Naive B cell (primary cell): Measurements from ENCODE around the gene HOXA5. TPM values are rescaled to one million over a fixed set of nuclear protein-coding genes. Genes with fewer than 3 reads are reported as not detected.

Experiments
- ATAC-seq, 2 donors: fragments of 150-1000 bp; cut with Tn5 transposase; 2 replicates each; pipeline ENCODE4 v1.10.0; 2021; ENCODE audit warnings: low read depth in 2 of 2, mild to moderate bottlenecking in 2 of 2, moderate library complexity in 2 of 2
- DNase-seq: peaks from one replicate; pipeline ENCODE4 v3.0.0; 2022
- H3K27ac Mint-ChIP-seq, 6 donors: one replicate each; pipeline ENCODE4 v1.8.0; 2020 to 2022; ENCODE audit warnings: mild to moderate bottlenecking in 6 of 6, mixed read lengths in 6 of 6, moderate library complexity in 5 of 6, inconsistent platforms in 2 of 6
- H3K27me3 Mint-ChIP-seq, 3 donors: one replicate each; pipeline ENCODE4 v1.8.0; 2021 to 2022; ENCODE audit warnings: mixed read lengths in 3 of 3, mild to moderate bottlenecking in 1 of 3
- H3K36me3 Mint-ChIP-seq, 2 donors: one replicate each; pipeline ENCODE4 v1.8.0; 2020 to 2022; ENCODE audit warnings: mixed read lengths in 2 of 2, inconsistent platforms in 1 of 2, mild to moderate bottlenecking in 1 of 2
- H3K4me1 Mint-ChIP-seq, 3 donors: one replicate each; pipeline ENCODE4 v1.8.0; 2020 to 2022; ENCODE audit warnings: mixed read lengths in 3 of 3, inconsistent platforms in 1 of 3, mild to moderate bottlenecking in 1 of 3, moderate library complexity in 1 of 3
- H3K4me3 Mint-ChIP-seq, 8 donors: one replicate each; pipeline ENCODE4 v1.8.0; 2020 to 2022; ENCODE audit warnings: mild to moderate bottlenecking in 8 of 8, mixed read lengths in 8 of 8, moderate library complexity in 8 of 8, inconsistent platforms in 2 of 8
- H3K9me3 Mint-ChIP-seq, 7 donors: one replicate each; pipeline ENCODE4 v1.8.0; 2020 to 2022; ENCODE audit warnings: mixed read lengths in 7 of 7, mild to moderate bottlenecking in 5 of 7, inconsistent platforms in 2 of 7, moderate library complexity in 1 of 7
- polyA plus RNA-seq, 6 donors: library from polyadenylated mRNA; unstranded; fragments of 300-500 nt; fragmentation: Illumina TruSeq; gene quantifications; one replicate each; pipeline ENCODE4 v1.2.3, GENCODE V29; 2021; ENCODE audit warnings: low read depth in 6 of 6

Gene HOXA5
- polyA plus RNA-seq, 6 donors from 2014 or later: not detected

DNA sequence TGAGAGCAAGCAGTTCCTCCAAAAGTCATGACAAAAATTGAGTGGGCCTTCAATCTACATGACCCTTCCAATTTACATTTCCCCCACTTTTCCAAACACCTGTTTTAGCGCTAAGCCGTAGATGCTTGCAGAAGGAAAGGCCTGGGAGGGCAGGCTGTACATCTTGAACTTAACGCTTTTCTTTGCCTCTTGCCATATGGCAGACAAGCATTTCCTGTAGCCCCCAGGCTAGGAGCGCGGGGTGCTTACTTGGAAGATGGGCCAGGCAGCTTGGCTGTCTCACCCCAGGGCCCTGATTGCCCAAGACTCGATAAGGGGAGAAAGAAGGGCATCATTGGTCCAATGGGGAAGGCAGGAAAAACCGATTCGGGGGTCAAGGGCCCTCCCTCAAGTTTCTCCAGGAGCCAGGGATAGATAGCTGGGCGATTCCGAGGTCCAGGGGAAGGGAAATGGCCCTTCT lies 28.9 kb upstream of the HOXA5 start:
- no peak for ATAC-seq
- Mint-ChIP-seq H3K27me3 (peaks cover 46 to 83% (median 59%) of the 10 kb centered on the region in 3 donors), H3K4me3 (peak overlapping the region; percentile 57 to 83 (median 76)), H3K36me3 (peaks cover 0 to 19% of the 10 kb centered on the region in 2 donors), H3K9me3 (peaks cover 2 to 28% (median 5%) of the 10 kb centered on the region in 7 donors), H3K4me1 (peaks cover 20 to 24% (median 23%) of the 10 kb centered on the region in 3 donors), H3K27ac (peak overlapping the region in 4 of 6 donors; percentile 9 to 97 (median 89))
- DNase-seq: no peak

DNA sequence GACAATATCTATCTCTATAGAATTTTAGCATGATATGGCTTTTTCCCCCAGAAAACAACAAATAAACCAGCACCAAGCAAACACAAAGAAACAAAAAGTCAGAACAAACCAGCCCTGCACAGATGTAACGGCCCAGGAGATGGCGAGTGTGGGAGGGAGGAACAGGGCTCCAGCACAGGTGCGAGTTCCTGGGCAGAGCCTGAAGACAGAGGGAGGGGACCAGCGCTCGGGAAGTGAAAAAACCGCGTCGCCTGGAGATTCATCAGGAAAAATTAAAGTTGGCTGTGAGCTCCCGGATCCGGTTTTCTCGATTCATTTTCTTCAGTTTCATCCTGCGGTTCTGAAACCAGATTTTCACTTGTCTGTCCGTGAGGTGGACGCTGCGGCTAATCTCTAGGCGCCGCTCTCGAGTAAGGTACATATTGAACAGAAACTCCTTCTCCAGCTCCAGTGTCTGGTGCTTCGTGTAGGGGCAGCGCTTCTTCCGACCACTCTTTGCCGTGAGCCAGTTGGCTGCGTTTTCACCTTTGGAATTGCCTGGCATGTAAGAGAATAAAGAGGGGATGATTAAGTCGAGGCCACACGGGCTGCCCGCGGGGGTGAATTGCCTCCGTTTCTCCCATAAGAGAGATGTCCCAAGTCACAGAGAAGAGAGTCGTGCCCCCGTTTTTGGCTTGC lies 28.3 kb upstream of the HOXA5 start:
- H3K27ac Mint-ChIP-seq: peak overlapping the region in 4 of 6 donors; percentile 9 to 97 (median 89)

DNA sequence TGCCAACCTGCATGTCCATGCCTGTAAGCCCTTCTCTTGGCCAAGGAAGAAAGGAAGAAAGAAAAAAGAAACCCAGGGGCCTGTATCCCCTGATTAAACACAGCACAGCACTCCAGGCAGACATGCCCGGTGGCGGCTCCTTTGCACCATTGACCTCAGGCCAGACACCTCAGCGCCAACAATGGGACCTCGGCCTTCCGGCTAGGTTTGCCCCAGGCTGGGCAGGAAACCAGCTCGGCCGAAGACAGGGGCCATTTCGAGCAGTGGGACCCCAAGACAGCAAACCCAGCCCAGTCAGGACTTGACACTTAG lies 27.8 kb upstream of the HOXA5 start:
- H3K36me3 Mint-ChIP-seq: peaks cover 0 to 24% of the 10 kb centered on the region in 2 donors
- ATAC-seq (no peak), DNase-seq (no peak)
- peak overlapping the region in 3 of 8 donors; percentile 58 to 83 (median 77) for H3K4me3 Mint-ChIP-seq
- peaks cover 5 to 28% (median 7%) of the 10 kb centered on the region in 7 donors for H3K9me3 Mint-ChIP-seq
- peaks cover 36 to 79% (median 60%) of the 10 kb centered on the region in 3 donors for H3K27me3 Mint-ChIP-seq
- peak overlapping the region in 4 of 6 donors; percentile 3 to 97 (median 89) for H3K27ac Mint-ChIP-seq
- H3K4me1 Mint-ChIP-seq: peaks cover 24 to 29% (median 24%) of the 10 kb centered on the region in 3 donors

More for the DNA sequence above, 28.3 kb upstream of the HOXA5 start:
- Mint-ChIP-seq H3K9me3 (peaks cover 5 to 28% (median 7%) of the 10 kb centered on the region in 7 donors), H3K36me3 (peaks cover 0 to 24% of the 10 kb centered on the region in 2 donors), H3K4me3 (peak overlapping the region; percentile 57 to 83 (median 73)), H3K27me3 (peaks cover 40 to 83% (median 62%) of the 10 kb centered on the region in 3 donors), H3K4me1 (peaks cover 24 to 29% (median 24%) of the 10 kb centered on the region in 3 donors)
- ATAC-seq: no peak
- DNase-seq: no peak

DNA sequence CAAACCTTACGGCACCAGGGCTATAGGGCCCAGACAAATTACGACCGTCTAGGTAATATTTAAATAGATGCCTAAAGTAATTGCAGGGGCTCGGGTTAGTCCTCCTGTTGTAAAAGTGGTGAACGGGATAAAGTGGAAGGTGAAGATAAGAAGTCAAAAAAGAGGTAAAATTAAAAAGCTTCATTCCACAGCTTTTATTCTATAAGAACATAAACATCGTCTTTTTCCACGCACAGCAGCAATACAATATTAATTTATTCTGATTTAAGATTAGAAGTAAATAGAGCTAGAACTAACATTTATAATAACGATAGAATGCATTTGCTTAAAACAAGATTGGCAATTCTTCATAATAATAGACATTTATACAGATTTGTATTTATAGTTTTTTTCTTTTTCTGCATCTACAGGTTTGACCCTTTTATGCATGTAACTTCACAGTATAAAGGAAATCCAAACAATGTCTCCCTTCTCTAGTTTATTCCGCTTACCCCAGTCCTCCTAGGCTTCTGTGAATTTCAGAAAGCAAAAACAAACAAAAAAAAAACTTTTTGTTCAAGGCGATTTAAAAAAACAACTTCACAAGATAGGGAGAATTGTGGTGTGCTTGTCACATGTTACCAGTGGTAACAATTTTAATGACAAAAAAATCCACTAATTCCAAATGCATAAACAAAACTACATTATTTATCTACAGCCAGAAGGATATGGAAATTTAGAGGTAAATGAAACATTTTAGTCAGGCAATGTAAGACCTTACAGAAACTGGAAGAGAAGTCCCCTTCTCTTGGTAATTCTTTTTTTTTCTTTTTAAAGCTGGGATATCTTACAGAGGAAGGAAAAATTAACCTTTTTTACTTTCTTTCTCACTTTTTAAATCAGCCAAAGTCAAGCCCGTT lies 27.2 kb upstream of the HOXA5 start:
- Mint-ChIP-seq H3K4me1 (peaks cover 24 to 29% (median 24%) of the 10 kb centered on the region in 3 donors), H3K9me3 (peaks cover 5 to 28% (median 7%) of the 10 kb centered on the region in 7 donors), H3K4me3 (peak overlapping the region in 2 of 8 donors; percentile 68 to 83), H3K27ac (peak overlapping the region in 5 of 6 donors; percentile 54 to 96 (median 76)), H3K27me3 (peaks cover 30 to 76% (median 54%) of the 10 kb centered on the region in 3 donors), H3K36me3 (peaks cover 2 to 24% of the 10 kb centered on the region in 2 donors)
- no peak for ATAC-seq
- DNase-seq: no peak

DNA sequence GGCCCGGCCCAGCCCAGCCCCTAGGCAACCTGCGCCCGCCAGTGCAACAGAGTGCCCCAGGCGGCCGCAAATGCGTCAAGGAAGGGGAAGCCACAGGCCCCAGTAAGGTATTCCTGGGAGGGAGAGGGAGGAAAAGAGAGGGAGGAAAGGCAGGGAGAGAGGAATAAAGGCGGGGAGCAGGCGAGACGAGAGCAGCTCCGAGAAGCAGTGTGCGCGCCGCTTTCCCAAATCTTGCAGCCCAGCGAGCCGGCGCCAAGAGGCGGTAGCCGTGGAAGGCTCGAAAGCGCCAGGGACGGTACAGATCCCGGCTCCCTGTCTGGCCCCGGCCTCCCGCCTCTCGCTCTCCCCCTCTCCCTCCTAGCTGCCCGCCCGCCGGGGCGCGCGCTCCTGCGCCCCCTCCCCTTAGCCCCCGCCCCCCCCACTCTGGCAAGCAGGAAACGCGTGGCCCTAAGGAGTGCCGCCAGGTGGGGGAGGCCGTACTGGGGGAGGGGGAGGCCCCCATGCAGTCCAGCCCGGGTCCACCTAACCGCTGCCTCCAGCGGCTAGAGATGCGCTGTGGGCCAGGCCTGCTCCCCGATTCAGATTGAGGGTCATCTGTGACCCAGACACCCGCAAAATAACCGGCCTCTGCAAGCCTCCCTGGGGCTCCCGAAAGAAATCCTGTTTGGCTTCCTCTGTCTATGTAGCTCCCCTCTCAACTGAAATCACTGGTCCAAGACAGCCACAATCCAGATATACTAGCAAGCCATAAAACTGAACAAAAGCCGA lies 26.4 kb upstream of the HOXA5 start:
- Mint-ChIP-seq H3K4me3 (peak overlapping the region in 2 of 8 donors; percentile 68 to 83), H3K9me3 (peaks cover 5 to 28% (median 7%) of the 10 kb centered on the region in 7 donors), H3K27me3 (peaks cover 27 to 71% (median 45%) of the 10 kb centered on the region in 3 donors), H3K27ac (peak overlapping the region in 5 of 6 donors; percentile 31 to 91 (median 66)), H3K36me3 (peaks cover 4 to 24% of the 10 kb centered on the region in 2 donors), H3K4me1 (peaks cover 22 to 27% (median 24%) of the 10 kb centered on the region in 3 donors)
- no peak for ATAC-seq
- no peak for DNase-seq

DNA sequence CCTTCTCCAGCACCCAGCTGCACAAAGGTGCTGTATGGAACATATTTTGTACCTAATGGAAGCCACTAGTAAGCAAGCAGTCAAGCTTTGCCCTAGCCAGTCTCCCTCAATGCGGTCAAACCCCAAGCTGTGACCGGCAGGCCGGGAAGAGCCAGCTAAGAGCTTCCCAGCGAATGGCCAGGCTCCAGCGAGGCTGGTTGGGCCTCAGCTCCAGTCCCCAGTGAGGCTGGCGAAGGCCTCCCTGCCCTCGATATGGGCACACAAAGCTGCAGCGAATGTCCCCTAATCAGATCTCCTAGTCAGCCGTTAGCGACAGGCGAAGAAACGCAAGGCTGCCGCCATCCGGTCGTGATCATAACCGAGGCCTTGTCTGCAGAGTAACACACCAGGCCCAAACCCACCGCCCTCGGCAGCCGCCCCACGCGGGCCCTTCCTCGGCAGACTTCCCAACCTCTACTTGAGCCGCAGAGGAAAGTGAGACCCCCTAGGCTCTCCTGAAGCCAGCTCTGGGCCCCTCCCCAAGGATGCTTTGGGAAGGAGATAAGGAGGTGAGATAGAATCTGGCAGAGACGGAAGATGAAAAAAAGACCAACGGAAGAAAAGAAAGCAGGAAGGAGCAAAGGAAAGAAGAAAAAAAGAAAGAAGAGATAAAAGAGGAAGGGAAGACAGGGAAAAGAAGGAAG lies 24.9 kb upstream of the HOXA5 start:
- H3K9me3 Mint-ChIP-seq: peaks cover 5 to 34% (median 7%) of the 10 kb centered on the region in 7 donors
- peaks cover 32 to 71% (median 54%) of the 10 kb centered on the region in 3 donors for H3K27me3 Mint-ChIP-seq
- H3K27ac Mint-ChIP-seq: peak overlapping the region in 5 of 6 donors; percentile 19 to 97 (median 90)
- H3K36me3 Mint-ChIP-seq: peaks cover 4 to 24% of the 10 kb centered on the region in 2 donors
- H3K4me3 Mint-ChIP-seq: peak overlapping the region; percentile 1 to 87 (median 68)
- DNase-seq (no peak), ATAC-seq (no peak)
- peaks cover 28 to 32% (median 30%) of the 10 kb centered on the region in 3 donors for H3K4me1 Mint-ChIP-seq

DNA sequence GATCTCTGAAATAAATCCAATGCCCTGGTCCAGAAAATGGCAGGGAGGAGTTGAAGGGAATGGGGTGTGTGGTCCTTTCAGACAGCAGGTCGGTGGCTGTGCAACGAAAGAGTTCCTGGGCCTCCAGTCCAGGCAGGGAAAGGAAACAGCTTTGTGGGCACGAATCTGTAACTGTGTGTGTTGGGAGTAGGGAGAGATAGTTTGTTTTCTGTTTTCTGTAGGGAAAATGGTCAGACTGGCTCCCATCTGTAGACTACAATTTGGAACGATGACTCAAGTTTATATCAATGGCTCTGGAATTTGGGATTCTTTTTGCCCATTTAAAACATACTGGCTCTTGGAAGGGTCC lies 24.4 kb upstream of the HOXA5 start:
- ATAC-seq (no peak), DNase-seq (no peak)
- peaks cover 4 to 24% of the 10 kb centered on the region in 2 donors for H3K36me3 Mint-ChIP-seq
- H3K4me1 Mint-ChIP-seq: peaks cover 28 to 32% (median 30%) of the 10 kb centered on the region in 3 donors
- peaks cover 36 to 77% (median 59%) of the 10 kb centered on the region in 3 donors for H3K27me3 Mint-ChIP-seq
- peak overlapping the region in 5 of 6 donors; percentile 27 to 97 (median 89) for H3K27ac Mint-ChIP-seq
- peak overlapping the region in 3 of 8 donors; percentile 60 to 87 (median 76) for H3K4me3 Mint-ChIP-seq
- H3K9me3 Mint-ChIP-seq: peaks cover 5 to 34% (median 7%) of the 10 kb centered on the region in 7 donors

DNA sequence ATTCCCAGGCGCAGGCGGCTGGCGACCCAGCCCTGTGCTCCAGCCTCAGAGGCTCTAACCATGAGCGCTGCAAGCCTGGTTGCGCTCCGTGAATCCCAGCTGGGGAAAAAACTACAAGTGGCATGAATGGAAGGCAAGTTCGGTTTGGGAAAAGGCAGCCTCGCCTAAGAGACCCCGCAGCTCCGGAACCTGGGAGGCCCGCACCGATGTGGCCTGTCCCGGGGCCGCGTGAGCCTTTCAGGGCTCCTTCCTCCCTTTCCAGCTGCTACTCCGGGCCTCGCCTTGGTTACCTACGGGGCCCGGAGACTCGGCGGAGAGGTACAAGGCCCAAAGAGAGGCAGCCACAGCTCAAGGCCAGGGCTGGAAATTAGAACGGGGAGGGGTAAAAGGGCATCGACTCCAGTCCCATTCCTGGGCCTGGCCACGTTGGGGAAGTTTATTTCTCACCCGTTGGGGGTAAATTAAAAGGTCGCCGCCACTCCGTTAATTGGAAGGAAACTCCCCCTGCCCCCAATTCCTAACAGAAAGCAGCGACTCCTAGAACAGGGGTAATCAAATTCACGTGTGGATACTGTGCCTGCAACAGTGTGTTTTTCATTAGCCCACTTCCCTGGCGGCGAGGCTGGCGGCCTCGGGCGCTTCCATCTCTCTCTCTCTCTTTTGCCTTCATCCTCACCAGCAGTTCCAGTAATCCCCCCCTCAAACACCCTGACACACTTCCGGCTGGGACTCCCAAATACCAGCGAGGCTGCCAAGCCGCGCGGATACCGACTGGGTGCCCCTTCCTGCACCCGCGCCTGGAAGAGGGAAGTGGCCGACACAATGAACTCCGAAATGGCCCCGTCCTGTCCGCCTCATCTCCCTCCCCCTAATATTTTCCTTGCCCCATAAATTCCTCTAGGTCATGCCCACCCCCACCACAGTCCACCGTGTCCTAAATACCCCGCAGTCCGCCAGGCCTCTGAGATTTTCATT lies 23.3 kb upstream of the HOXA5 start:
- peaks cover 4 to 17% of the 10 kb centered on the region in 2 donors for H3K36me3 Mint-ChIP-seq
- no peak for ATAC-seq
- H3K4me1 Mint-ChIP-seq: peaks cover 21 to 24% (median 23%) of the 10 kb centered on the region in 3 donors
- H3K27ac Mint-ChIP-seq: peak overlapping the region in 4 of 6 donors; percentile 64 to 98 (median 93)
- peak overlapping the region in 6 of 8 donors; percentile 16 to 87 (median 60) for H3K4me3 Mint-ChIP-seq
- H3K27me3 Mint-ChIP-seq: peaks cover 33 to 76% (median 57%) of the 10 kb centered on the region in 3 donors
- H3K9me3 Mint-ChIP-seq: peaks cover 0 to 28% (median 5%) of the 10 kb centered on the region in 7 donors
- no peak for DNase-seq

DNA sequence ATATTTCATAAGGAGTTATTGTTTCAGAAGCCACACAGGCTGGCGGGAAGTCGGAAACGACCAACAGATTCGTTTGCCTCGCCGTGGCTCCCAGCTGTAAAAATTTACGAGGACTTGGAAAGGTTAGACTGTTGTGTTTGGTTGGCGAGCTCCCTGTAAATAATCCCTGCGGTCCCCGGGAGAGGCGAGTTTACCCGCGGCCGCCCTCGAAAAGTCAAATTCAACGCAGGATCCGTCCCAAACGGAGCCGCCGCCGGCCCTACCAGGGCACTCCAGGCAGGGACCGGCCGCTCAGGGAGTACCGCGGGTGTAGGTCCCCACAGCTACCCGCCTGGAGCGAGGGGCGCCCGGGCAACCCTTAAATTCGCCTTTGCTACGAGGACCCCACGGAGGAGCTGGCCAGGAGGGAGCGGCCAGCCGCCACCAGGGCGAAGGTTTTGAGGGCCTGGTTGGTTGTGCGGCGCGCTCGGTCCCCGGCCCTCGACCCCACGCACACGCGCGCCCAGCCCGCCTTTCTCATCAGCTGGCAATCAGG lies 22.6 kb upstream of the HOXA5 start:
- Mint-ChIP-seq H3K27ac (peak overlapping the region in 4 of 6 donors; percentile 86 to 97 (median 88)), H3K36me3 (peaks cover 4 to 14% of the 10 kb centered on the region in 2 donors), H3K4me1 (peaks cover 17 to 21% (median 20%) of the 10 kb centered on the region in 3 donors), H3K27me3 (peaks cover 30 to 74% (median 50%) of the 10 kb centered on the region in 3 donors), H3K4me3 (peak overlapping the region in 6 of 8 donors; percentile 42 to 66 (median 48)), H3K9me3 (peaks cover 0 to 28% (median 5%) of the 10 kb centered on the region in 7 donors)
- DNase-seq (no peak), ATAC-seq (no peak)

DNA sequence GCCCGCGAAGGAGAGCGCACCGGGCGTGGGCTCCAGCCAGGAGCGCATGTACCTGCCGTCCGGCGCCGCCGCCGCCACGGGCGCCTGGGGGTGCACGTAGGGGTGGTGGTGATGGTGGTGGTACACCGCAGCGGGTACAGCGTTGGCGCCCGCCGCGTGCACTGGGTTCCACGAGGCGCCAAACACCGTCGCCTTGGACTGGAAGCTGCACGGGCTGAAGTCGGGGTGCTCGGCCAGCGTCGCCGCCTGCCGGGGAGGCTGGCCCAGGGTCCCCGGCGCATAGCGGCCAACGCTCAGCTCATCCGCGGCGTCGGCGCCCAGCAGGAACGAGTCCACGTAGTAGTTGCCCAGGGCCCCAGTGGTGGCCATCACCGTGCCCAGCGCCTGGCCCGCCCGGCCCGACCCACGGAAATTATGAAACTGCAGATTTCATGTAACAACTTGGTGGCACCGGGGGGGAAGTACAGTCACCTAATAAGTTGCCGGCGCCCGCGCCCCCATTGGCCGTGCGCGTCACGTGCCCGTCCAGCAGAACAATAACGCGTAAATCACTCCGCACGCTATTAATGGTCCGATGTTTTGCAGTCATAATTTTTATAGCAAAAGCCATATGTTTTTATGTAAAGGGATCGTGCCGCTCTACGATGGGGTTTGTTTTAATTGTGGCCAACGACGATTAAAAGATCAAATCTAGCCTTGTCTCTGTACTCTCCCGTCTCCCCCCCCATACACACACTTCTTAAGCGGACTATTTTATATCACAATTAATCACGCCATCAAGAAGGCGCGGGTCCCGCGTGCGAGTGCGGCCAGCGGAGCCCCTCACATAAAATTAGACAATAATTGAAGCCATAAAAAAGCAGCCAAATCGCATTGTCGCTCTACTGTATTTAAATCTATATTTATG lies 21.9 kb upstream of the HOXA5 start, which contains the start of gene HOXA9:
HOXA9 (minus strand) TSS at position 449 of the 907 bp plus-strand sequence; CDS start at position 369, 80 bp downstream.
- no peak for ATAC-seq

More for the DNA sequence above, 21.9 kb upstream of the HOXA5 start, which contains the start of gene HOXA9:
- Mint-ChIP-seq H3K27me3 (peaks cover 27 to 72% (median 46%) of the 10 kb centered on the region in 3 donors), H3K27ac (peak within 1 kb of the TSS in 4 of 6 donors; percentile 89 to 97 (median 94)), H3K4me1 (peaks cover 16 to 24% (median 22%) of the 10 kb centered on the region in 3 donors), H3K4me3 (peak within 1 kb of the TSS in 7 of 8 donors; percentile 15 to 80 (median 64)), H3K36me3 (peaks cover 4 to 14% of the 10 kb centered on the region in 2 donors), H3K9me3 (peaks cover 0 to 27% (median 5%) of the 10 kb centered on the region in 7 donors)
- DNase-seq: no peak
